Measurements from ENCODE around the gene ELAC2.

GRCh38 chr17:13035420-13035819, 17.6 kb upstream of the ELAC2 start:
- TF ChIP-seq CTCF (optimal IDR thresholded peaks at IDR 0.05 in 1 of 3, IDR thresholded peaks at IDR 0.05 in 1 of 3, conservative IDR thresholded peaks at IDR 0.05 in 1 of 3; ENCODE audit: extremely low read depth in 1 of 3, insufficient read depth in 2 of 3, low read length in 3 of 3) (no peak), EZH2 (IDR thresholded peaks at IDR 0.05; ENCODE audit: low read length) (no peak)
